Activated T-helper 1 cell treated with anti-CD3 and anti-CD28 coated beads, Interleukin-2, amount 50 U/mL, for 16 hours (primary cell): ENCODE results near the gene MAPK7.

ENCODE experiments used
- DNase-seq, 2 donors: peaks; one replicate each; pipeline ENCODE4 v3.0.0-alpha.2; 2020; ENCODE audit warnings: low read depth in 1 of 2, low spot score in 1 of 2

The MAPK7 gene

GRCh38 chr17:19392303-19392702 lies 14.0 kb downstream of the MAPK7 start:
- DNase-seq = no peak

GRCh38 chr17:19397556-19398041 lies 19.3 kb downstream of the MAPK7 start:
- DNase-seq = no peak

DNA sequence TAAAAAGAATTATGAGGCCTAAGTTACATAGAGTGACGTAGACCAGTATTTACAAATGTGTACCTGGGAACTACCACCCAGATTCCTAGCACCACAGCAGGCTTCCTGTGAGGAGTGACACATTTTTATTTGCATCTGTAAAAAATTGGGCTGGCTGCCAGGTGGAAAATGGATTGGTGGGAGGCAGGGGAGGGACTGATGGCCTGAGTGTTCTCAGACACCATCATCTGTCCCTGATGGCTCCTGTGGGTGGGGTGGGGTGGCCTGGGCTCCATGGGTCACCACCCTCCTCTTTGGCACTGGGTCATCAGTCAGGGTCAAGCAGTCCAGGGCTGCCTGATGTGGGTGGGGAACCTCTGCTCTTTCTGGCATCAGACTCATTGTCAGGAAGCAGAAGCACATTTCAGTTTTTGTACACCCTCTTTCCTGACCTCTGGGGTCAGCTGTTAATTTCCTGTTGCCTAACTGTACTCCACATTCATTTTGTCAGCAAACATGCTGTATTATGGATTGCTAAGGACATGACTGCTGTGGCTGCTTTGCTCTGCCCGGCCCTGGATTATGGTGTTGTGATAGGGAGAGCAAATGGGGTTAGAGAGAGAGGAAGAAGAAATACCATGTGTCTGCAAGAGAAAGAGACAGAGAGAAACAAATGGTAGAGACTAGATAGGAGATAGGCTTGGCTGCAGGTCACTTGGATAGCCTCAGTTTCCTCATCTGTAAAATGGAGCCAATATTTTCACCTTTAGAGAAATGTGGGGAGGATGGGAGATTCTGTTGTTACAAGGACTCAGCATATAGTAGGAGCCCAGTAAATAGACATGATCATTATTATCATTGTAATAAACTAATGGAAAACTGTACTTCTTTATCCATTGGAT lies 20.2 kb downstream of the MAPK7 start:
- DNase-seq = no peak

DNA sequence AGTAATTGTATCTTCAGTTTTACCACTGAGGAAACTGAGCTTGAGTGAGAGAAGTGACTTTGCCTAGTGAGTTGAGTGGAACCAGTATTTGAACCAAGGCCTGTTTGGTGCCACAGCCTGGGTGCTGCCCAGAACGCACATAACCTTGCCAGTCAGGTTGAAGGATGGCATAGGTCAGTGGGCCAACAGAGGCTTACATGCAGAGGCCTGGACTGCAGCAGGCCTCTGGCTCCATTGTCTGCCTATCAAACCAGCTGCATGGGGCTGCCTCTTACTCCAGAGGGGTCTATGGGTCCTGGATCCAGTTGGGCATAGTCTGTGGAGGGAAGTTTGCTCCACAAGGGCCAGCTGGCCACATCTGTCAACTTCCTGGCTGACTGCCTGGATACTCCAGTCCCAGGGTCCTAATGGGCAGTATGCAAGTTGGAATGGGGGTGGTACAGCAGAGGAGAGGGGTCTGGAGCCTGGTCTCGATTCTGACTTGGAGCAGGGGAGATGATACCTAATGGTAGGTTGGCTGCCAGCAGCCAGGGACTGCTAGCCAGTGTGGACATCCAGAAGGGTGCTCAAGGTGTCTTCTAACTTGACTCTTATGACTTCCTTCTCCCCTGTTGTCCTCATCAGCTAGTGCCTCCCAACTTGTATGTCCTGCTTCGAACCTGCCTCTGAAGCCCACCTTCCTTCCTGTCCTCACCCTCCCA lies 21.6 kb downstream of the MAPK7 start:
- no peak for DNase-seq

DNA sequence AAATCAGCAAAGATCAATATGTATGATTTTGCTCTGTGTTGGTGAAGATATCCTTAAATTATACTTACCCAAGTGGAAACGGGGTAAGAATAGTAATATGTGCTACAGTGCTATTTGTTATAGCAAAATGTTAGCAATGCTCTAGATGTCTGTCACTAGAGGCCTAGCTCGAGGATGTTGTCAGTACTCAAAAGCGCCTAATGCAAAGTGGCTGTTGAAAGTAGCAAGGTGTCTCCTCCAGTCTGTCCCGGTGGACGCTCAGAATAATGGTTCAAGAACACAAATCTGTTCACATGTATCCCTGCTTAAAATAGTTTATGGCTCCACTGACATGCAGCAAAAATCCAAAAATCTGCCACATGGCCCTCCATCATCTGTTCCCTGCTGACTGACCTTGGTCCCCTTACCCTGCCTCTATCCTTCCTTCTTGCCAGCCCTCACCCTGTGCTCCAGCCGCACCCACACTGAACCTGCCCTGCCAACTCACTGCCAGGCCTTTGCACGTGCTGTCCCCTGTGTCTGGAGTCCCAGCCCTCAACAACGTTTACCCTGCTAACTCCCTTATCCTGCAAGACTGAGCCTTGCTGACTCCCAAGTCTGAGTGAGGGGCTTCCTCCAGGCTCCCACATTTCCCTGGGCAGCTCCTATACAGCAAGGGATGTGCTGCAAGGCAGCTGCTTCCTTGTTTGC lies 23.2 kb downstream of the MAPK7 start:
- DNase-seq = no peak

GRCh38 chr17:19402171-19402570 lies 23.9 kb downstream of the MAPK7 start:
- DNase-seq = no peak

DNA sequence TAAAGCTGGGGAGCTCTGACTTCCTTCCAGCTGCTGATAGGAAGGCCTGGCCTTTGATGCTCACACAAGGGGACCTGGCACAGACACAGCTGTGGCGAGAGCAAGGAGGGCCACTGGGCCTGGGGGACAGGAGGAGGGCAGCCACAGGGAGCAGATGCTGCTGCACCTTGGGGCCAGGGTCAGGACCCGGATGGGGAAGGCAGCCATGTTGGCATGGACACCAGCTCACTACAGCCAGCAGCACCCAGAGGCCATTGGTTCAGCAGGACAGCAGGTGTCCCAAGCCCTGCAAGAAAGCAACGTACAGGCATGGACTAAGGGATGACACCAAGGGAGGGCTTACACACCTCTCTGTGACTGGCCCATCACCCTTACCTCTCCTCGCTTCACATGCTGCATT lies 24.7 kb downstream of the MAPK7 start:
- no peak for DNase-seq

DNA sequence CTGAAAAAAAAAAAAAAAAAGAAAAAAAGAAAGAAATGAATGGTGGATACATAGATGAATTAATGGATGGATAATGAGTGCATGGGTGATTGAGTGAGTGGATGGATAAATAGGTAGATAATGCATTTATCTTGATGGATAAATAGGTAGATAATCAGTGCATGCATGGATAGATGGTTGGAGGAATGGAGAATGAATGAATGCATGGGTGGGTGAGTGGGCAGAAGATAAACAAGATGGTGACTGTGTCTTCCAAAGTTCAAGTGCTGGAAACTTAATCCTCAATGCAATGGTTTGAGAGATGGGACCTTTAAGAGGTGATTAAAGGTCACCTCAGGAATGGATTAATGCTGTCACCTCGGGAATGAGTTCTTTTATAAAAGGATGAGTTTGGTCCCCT lies 26.0 kb downstream of the MAPK7 start:
- no peak for DNase-seq

- no peak for DNase-seq
Measured at GRCh38 chr17:19405114-19405513, 26.8 kb downstream of the MAPK7 start.

DNA sequence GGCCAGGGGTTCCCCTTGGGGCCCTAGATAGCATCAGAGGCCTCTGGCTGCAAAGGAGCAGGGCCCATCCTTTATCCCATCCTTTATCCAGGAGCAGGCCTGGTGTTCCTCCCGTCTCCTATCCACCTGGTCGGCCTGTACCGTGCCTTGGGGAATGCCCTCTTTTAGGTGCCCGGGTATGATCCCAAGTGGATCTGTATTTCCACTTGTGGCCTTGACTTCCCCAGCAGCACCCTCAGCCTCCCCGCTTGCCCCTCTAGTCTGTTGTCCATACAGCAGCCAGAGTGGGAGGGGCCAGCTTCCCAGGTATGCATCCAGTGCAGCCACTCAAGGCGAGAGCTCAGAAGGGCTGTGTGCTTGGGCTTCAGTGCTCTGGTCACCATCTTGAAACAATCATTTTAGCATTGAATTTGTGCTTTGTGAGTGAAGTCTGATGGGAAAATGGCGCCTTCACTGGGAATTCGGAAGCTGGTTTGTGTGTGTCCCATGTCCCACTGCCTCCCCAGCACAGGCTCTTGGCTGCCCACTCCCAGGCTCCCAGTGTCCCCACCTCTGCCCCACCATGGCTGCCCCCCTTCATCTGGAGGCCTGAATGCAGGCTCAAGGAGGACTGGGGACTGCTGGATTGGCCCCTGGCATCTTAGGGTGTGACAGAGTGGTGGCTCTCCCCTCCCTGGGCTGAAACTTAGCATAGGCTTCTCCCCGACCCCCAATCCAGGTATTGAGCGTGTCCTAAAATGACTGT lies 29.5 kb downstream of the MAPK7 start:
- DNase-seq = no peak

DNA sequence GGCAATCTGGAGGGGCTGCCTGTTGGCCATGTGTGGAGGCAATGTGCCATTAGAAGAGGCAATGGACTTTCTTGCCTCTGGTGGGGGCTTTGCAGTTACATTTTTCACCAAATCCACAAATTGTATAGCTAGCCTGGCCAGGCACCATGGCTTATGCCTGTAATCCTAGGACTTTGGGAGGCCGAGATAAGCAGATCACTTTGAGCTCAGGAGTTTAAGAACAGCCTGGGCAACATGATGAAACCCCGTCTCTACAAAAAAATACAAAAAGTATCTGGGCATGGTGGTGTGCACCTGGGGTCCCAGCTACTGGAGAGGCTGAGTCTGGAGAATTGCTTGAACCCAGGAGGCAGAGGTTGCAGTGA lies 30.0 kb downstream of the MAPK7 start:
- no peak for DNase-seq

DNA sequence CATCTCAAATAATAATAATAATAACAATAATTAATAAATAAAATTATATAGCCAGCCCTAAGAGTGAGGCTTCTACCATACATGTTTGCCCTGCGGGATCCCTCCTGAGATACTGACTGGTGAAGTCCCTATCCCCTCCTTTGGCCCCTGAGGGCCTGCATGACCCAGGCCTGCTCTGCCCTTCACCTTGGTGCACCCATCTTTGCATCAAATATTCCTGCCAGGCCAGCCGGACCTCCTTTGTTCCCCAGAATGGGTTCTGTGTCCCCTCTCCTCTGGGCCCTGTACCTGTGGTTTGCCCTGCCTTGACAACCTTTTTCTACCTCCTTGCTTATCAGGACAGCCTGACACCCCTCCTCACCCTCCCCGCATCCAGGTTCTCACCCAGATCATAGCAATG lies 30.8 kb downstream of the MAPK7 start:
- DNase-seq = no peak

DNA sequence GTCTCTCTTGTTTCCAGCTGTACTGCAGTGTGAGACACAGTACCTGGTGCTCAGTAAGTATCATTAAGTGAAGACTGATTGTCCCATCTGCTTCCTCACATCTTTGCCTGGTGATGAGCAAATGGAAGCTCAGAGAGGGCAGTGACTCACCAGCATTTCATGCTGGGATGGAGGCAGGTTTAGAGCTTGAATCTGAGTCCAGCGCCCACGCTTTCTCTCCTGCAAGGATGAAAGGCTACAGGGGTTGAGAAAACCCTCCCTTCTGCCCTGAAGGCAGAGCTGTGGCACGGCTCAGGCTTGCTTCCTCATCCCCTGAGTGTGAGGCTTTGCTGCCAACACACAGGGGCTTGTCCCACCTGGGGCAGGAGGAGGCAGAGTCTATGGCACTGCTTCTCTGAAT lies 31.2 kb downstream of the MAPK7 start:
- no peak for DNase-seq

DNA sequence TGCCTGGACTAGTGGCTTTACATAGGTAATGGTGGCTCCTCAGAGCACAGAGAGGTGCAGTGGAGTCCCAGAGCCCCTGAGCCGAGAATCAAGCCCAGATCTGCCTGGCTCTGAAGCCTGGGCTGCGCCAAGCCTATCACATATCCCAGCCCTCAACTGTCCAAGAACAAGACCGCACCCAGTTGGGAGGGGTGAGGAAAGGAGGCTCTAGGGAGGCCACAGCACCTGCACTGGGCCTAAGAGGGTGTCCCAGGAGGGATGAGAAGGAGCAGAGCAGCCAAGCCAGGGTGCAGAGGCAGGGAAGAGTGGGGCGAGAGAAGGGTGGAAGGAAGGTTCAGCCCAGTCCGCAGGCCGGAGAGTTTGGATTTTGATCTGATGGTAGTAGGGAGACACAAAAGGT lies 31.8 kb downstream of the MAPK7 start:
- DNase-seq = no peak

GRCh38 chr17:19410875-19411620 lies 32.8 kb downstream of the MAPK7 start, which contains the start of gene RNF112:
TSS of gene RNF112 (plus strand) at chr17:19411232. CDS start at chr17:19411409, 177 bp downstream.
- DNase-seq = no peak

GRCh38 chr17:19411631-19412030 lies 33.3 kb downstream of the MAPK7 start:
- no peak for DNase-seq

DNA sequence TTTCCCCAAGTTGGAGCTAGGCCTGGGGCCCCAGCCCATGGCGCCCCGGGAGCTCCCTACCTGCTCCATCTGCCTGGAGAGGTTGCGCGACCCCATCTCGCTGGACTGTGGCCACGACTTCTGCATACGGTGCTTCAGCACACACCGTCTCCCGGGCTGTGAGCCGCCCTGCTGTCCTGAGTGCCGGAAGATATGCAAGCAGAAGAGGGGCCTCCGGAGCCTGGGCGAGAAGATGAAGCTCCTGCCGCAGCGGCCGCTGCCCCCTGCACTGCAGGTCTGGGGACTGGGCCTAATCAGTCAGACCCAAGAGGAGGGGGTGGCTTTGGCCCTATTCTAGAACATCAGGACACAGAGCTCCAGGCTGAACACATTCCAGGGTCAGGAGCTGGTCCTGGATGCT lies 34.2 kb downstream of the MAPK7 start:
- no peak for DNase-seq

- no peak for DNase-seq
Measured at GRCh38 chr17:19412984-19413383, 34.7 kb downstream of the MAPK7 start.

- DNase-seq = no peak
Measured at GRCh38 chr17:19413761-19414160, 35.5 kb downstream of the MAPK7 start.
